ENCODE measurements around the gene COL4A2.

Gene COL4A2

GRCh38 chr13:110337247-110337646 lies 30.2 kb downstream of the COL4A2 start:
- no peaks in the 10 kb centered on the region for H3K9me3 ChIP-seq (ENCODE audit: control insufficient read depth in 1 of 2, low read length in 2 of 2)
- peak overlapping the region; percentile 96 for H3K27ac ChIP-seq (ENCODE audit: low read length)
- peaks cover 29 to 57% of the 10 kb centered on the region in 2 donors for H3K4me1 ChIP-seq (ENCODE audit: control insufficient read depth in 1 of 2, insufficient read depth in 2 of 2, low read length in 2 of 2)
- peak overlapping the region in 1 of 2 donors; percentile 20 for H3K4me3 ChIP-seq (ENCODE audit: low read depth in 1 of 2, low read length in 2 of 2)
- no peaks in the 10 kb centered on the region for H3K27me3 ChIP-seq (ENCODE audit: low read depth, low read length)
- no peaks in the 10 kb centered on the region for H3K36me3 ChIP-seq (ENCODE audit: control insufficient read depth in 1 of 2, insufficient read depth in 2 of 2, low read length in 2 of 2)

GRCh38 chr13:110338441-110339101 lies 31.5 kb downstream of the COL4A2 start:
- H3K27me3 ChIP-seq (ENCODE audit: low read depth, low read length): no peaks in the 10 kb centered on the region
- H3K36me3 ChIP-seq (ENCODE audit: control insufficient read depth in 1 of 2, insufficient read depth in 2 of 2, low read length in 2 of 2): no peaks in the 10 kb centered on the region
- peak overlapping the region in 1 of 2 donors; percentile 10 for H3K4me3 ChIP-seq (ENCODE audit: low read depth in 1 of 2, low read length in 2 of 2)
- peaks cover 29 to 62% of the 10 kb centered on the region in 2 donors for H3K4me1 ChIP-seq (ENCODE audit: control insufficient read depth in 1 of 2, insufficient read depth in 2 of 2, low read length in 2 of 2)
- peak overlapping the region; percentile 96 for H3K27ac ChIP-seq (ENCODE audit: low read length)
- no peaks in the 10 kb centered on the region for H3K9me3 ChIP-seq (ENCODE audit: control insufficient read depth in 1 of 2, low read length in 2 of 2)

GRCh38 chr13:110339263-110339662 lies 32.2 kb downstream of the COL4A2 start:
- H3K9me3 ChIP-seq (ENCODE audit: control insufficient read depth in 1 of 2, low read length in 2 of 2): no peaks in the 10 kb centered on the region
- H3K4me3 ChIP-seq (ENCODE audit: low read depth in 1 of 2, low read length in 2 of 2): peak overlapping the region in 1 of 2 donors; percentile 48
- H3K27ac ChIP-seq (ENCODE audit: low read length): peak overlapping the region; percentile 96
- H3K27me3 ChIP-seq (ENCODE audit: low read depth, low read length): no peaks in the 10 kb centered on the region
- peaks cover 29 to 56% of the 10 kb centered on the region in 2 donors for H3K4me1 ChIP-seq (ENCODE audit: control insufficient read depth in 1 of 2, insufficient read depth in 2 of 2, low read length in 2 of 2)
- no peaks in the 10 kb centered on the region for H3K36me3 ChIP-seq (ENCODE audit: control insufficient read depth in 1 of 2, insufficient read depth in 2 of 2, low read length in 2 of 2)

GRCh38 chr13:110339975-110340550 lies 33.0 kb downstream of the COL4A2 start:
- Histone ChIP-seq H3K27ac (ENCODE audit: low read length) (peak overlapping the region; percentile 96), H3K36me3 (ENCODE audit: control insufficient read depth in 1 of 2, insufficient read depth in 2 of 2, low read length in 2 of 2) (no peaks in the 10 kb centered on the region), H3K4me1 (ENCODE audit: control insufficient read depth in 1 of 2, insufficient read depth in 2 of 2, low read length in 2 of 2) (peaks cover 29 to 49% of the 10 kb centered on the region in 2 donors), H3K4me3 (ENCODE audit: low read depth in 1 of 2, low read length in 2 of 2) (peak overlapping the region in 1 of 2 donors; percentile 48), H3K9me3 (ENCODE audit: control insufficient read depth in 1 of 2, low read length in 2 of 2) (no peaks in the 10 kb centered on the region), H3K27me3 (ENCODE audit: low read depth, low read length) (no peaks in the 10 kb centered on the region)

GRCh38 chr13:110340812-110341444 lies 33.8 kb downstream of the COL4A2 start:
- Histone ChIP-seq H3K4me3 (ENCODE audit: low read depth in 1 of 2, low read length in 2 of 2) (peak overlapping the region; percentile 24 to 48), H3K9me3 (ENCODE audit: control insufficient read depth in 1 of 2, low read length in 2 of 2) (no peaks in the 10 kb centered on the region), H3K27me3 (ENCODE audit: low read depth, low read length) (no peaks in the 10 kb centered on the region), H3K36me3 (ENCODE audit: control insufficient read depth in 1 of 2, insufficient read depth in 2 of 2, low read length in 2 of 2) (no peaks in the 10 kb centered on the region), H3K4me1 (ENCODE audit: control insufficient read depth in 1 of 2, insufficient read depth in 2 of 2, low read length in 2 of 2) (peaks cover 28 to 46% of the 10 kb centered on the region in 2 donors), H3K27ac (ENCODE audit: low read length) (peak overlapping the region; percentile 97)

GRCh38 chr13:110341445-110342244 lies 34.6 kb downstream of the COL4A2 start:
- Histone ChIP-seq H3K9me3 (ENCODE audit: control insufficient read depth in 1 of 2, low read length in 2 of 2) (no peaks in the 10 kb centered on the region), H3K4me1 (ENCODE audit: control insufficient read depth in 1 of 2, insufficient read depth in 2 of 2, low read length in 2 of 2) (peaks cover 21 to 39% of the 10 kb centered on the region in 2 donors), H3K27me3 (ENCODE audit: low read depth, low read length) (no peaks in the 10 kb centered on the region), H3K36me3 (ENCODE audit: control insufficient read depth in 1 of 2, insufficient read depth in 2 of 2, low read length in 2 of 2) (no peaks in the 10 kb centered on the region), H3K27ac (ENCODE audit: low read length) (peak overlapping the region; percentile 97), H3K4me3 (ENCODE audit: low read depth in 1 of 2, low read length in 2 of 2) (peak overlapping the region in 1 of 2 donors; percentile 24)

GRCh38 chr13:110342474-110342873 lies 35.4 kb downstream of the COL4A2 start:
- Histone ChIP-seq H3K9me3 (ENCODE audit: control insufficient read depth in 1 of 2, low read length in 2 of 2) (no peaks in the 10 kb centered on the region), H3K4me1 (ENCODE audit: control insufficient read depth in 1 of 2, insufficient read depth in 2 of 2, low read length in 2 of 2) (peaks cover 21 to 33% of the 10 kb centered on the region in 2 donors), H3K36me3 (ENCODE audit: control insufficient read depth in 1 of 2, insufficient read depth in 2 of 2, low read length in 2 of 2) (no peaks in the 10 kb centered on the region), H3K27ac (ENCODE audit: low read length) (peak overlapping the region; percentile 97), H3K27me3 (ENCODE audit: low read depth, low read length) (no peaks in the 10 kb centered on the region), H3K4me3 (ENCODE audit: low read depth in 1 of 2, low read length in 2 of 2) (no peak overlapping the region)

- peaks cover 15 to 25% of the 10 kb centered on the region in 2 donors for H3K4me1 ChIP-seq (ENCODE audit: control insufficient read depth in 1 of 2, insufficient read depth in 2 of 2, low read length in 2 of 2)
- H3K27ac ChIP-seq (ENCODE audit: low read length): peak overlapping the region; percentile 97
- H3K4me3 ChIP-seq (ENCODE audit: low read depth in 1 of 2, low read length in 2 of 2): peak overlapping the region in 1 of 2 donors; percentile 14
- no peaks in the 10 kb centered on the region for H3K27me3 ChIP-seq (ENCODE audit: low read depth, low read length)
- H3K9me3 ChIP-seq (ENCODE audit: control insufficient read depth in 1 of 2, low read length in 2 of 2): no peaks in the 10 kb centered on the region
- no peaks in the 10 kb centered on the region for H3K36me3 ChIP-seq (ENCODE audit: control insufficient read depth in 1 of 2, insufficient read depth in 2 of 2, low read length in 2 of 2)
Observed at GRCh38 chr13:110343241-110343865, 36.3 kb downstream of the COL4A2 start.

GRCh38 chr13:110344320-110344719 lies 37.2 kb downstream of the COL4A2 start:
- Histone ChIP-seq H3K4me3 (ENCODE audit: low read depth in 1 of 2, low read length in 2 of 2) (no peak overlapping the region), H3K9me3 (ENCODE audit: control insufficient read depth in 1 of 2, low read length in 2 of 2) (no peaks in the 10 kb centered on the region), H3K36me3 (ENCODE audit: control insufficient read depth in 1 of 2, insufficient read depth in 2 of 2, low read length in 2 of 2) (no peaks in the 10 kb centered on the region), H3K27me3 (ENCODE audit: low read depth, low read length) (no peaks in the 10 kb centered on the region), H3K4me1 (ENCODE audit: control insufficient read depth in 1 of 2, insufficient read depth in 2 of 2, low read length in 2 of 2) (peaks cover 5 to 16% of the 10 kb centered on the region in 2 donors), H3K27ac (ENCODE audit: low read length) (peak overlapping the region; percentile 45)

- Histone ChIP-seq H3K4me3 (ENCODE audit: low read depth in 1 of 2, low read length in 2 of 2) (no peak overlapping the region), H3K9me3 (ENCODE audit: control insufficient read depth in 1 of 2, low read length in 2 of 2) (no peaks in the 10 kb centered on the region), H3K36me3 (ENCODE audit: control insufficient read depth in 1 of 2, insufficient read depth in 2 of 2, low read length in 2 of 2) (no peaks in the 10 kb centered on the region), H3K27ac (ENCODE audit: low read length) (no peak overlapping the region), H3K4me1 (ENCODE audit: control insufficient read depth in 1 of 2, insufficient read depth in 2 of 2, low read length in 2 of 2) (peaks cover 5 to 12% of the 10 kb centered on the region in 2 donors), H3K27me3 (ENCODE audit: low read depth, low read length) (no peaks in the 10 kb centered on the region)
Observed at GRCh38 chr13:110345266-110345665, 38.2 kb downstream of the COL4A2 start.
